A549 (cell line): ENCODE results near the gene ATXN7. TPM values are rescaled to one million over a fixed set of nuclear protein-coding genes. Genes with fewer than 3 reads are reported as not detected.

Experiments
- ATAC-seq, 2 experiments: fragments of 200-7000 bp in 1 of 2; fragments of >200 bp in 1 of 2; cut with Nextera tagmentation in 1 of 2; cut with Tn5 transposase in 1 of 2; 3 replicates each; pipeline versions ENCODE4 v1.8.0 to v1.9.1; 2018 to 2020; ENCODE audit warnings: mild to moderate bottlenecking in 1 of 2, moderate library complexity in 1 of 2
- CTCF ChIA-PET: fragments of 300-600 bp; sonication (Branson Sonifier 250); formaldehyde crosslinking; extraction: SDS; loops from one replicate; lab custom pipeline; 2021; ENCODE audit warnings: antibody characterized with exemption, inconsistent platforms; lab: Yijun Ruan, JAX
- POLR2A ChIA-PET: fragments of 350-600 bp; formaldehyde crosslinking; extraction: SDS; loops from one replicate; lab custom pipeline; 2021; ENCODE audit warnings: antibody characterized with exemption, inconsistent platforms; lab: Yijun Ruan, JAX
- DNase-seq, 2 experiments: peaks; one replicate each; pipeline versions ENCODE4 v3.0.0 to v3.0.0-alpha.2; 2011 to 2016; ENCODE audit warnings: low read depth in 1 of 2, low spot score in 1 of 2
- FAIRE-seq: peaks from 2 replicates; lab custom pipeline; 2011; peaks lifted over from hg19 to GRCh38; lab: Jason Lieb, UNC
- H3K27ac ChIP-seq, 2 experiments: fragments of >200 bp; sonication (Bioruptor Twin); formaldehyde crosslinking; 3 replicates each; pipeline ENCODE4 v1.5.1; 2016 to 2017
- H3K4me1 ChIP-seq: fragments of >200 bp; sonication (Bioruptor Twin); formaldehyde crosslinking; 3 replicates; pipeline ENCODE4 v1.6.1; 2016
- H3K4me2 ChIP-seq: fragments of >200 bp; sonication (Bioruptor Twin); formaldehyde crosslinking; 3 replicates; pipeline ENCODE4 v1.6.1; 2016
- H3K4me3 ChIP-seq: fragments of >200 bp; sonication (Bioruptor Twin); formaldehyde crosslinking; 3 replicates; pipeline ENCODE4 v1.5.1; 2016
- H3K9me3 ChIP-seq: fragments of >200 bp; sonication (Bioruptor Twin); formaldehyde crosslinking; 3 replicates; pipeline ENCODE4 v1.6.1; 2016
- CBX2 ChIP-seq: fragments of 200-600 bp; sonication (generic); IDR thresholded peaks from 2 replicates; pipeline ENCODE4 v1.6.1; 2016; ENCODE audit warnings: low read depth, mild to moderate bottlenecking, borderline replicate concordance
- CEBPB ChIP-seq, 2 experiments: fragments of >200 bp in 1 of 2; sonication (Bioruptor Twin) in 1 of 2; formaldehyde crosslinking in 1 of 2; IDR thresholded peaks; 2 replicates each; pipeline ENCODE4 v1.6.1; 2012 to 2016
- CHD2 ChIP-seq: fragments of 150-350 bp; IDR thresholded peaks from 2 replicates; pipeline ENCODE4 v1.6.1; 2014; ENCODE audit warnings: low read length; ENCODE audit not compliant: partially characterized antibody
- EHMT2 ChIP-seq: fragments of 200-600 bp; sonication (generic); IDR thresholded peaks from 2 replicates; pipeline ENCODE4 v1.6.1; 2016; ENCODE audit warnings: antibody characterized with exemption, low read depth, mild to moderate bottlenecking, moderate library complexity
- EP300 ChIP-seq, 2 experiments: fragments of >200 bp; sonication (Bioruptor Twin); formaldehyde crosslinking; IDR thresholded peaks; 2 replicates in 1 of 2; 3 replicates in 1 of 2; pipeline ENCODE4 v1.6.1; 2016 to 2017
- HDAC2 ChIP-seq: fragments of 200-600 bp; sonication (generic); IDR thresholded peaks from 2 replicates; pipeline ENCODE4 v1.6.1; 2016
- HEYL ChIP-seq: fragments of 250-450 bp; sonication (Bioruptor Pico); IDR thresholded peaks from 2 replicates; pipeline ENCODE4 v1.8.0; 2021; ENCODE audit warnings: mild to moderate bottlenecking, moderate library complexity
- HOXA7 ChIP-seq: fragments of 250-450 bp; sonication (Bioruptor Pico); IDR thresholded peaks from 2 replicates; pipeline ENCODE4 v1.5.0; 2020; ENCODE audit warnings: mild to moderate bottlenecking, moderate library complexity
- KDM1A ChIP-seq: fragments of 200-600 bp; sonication (generic); IDR thresholded peaks from 2 replicates; pipeline ENCODE4 v1.6.1; 2016; ENCODE audit warnings: low read depth, mild to moderate bottlenecking
- MAZ ChIP-seq: fragments of 150-350 bp; IDR thresholded peaks from 2 replicates; pipeline ENCODE4 v1.6.1; 2014; ENCODE audit warnings: antibody characterized with exemption, low read depth, low read length, borderline replicate concordance
- MYC ChIP-seq: IDR thresholded peaks from 2 replicates; pipeline ENCODE4 v1.6.1; 2012; ENCODE audit warnings: mild to moderate bottlenecking, inconsistent platforms, low read length, improper control_type of control experiment, borderline replicate concordance
- PHF8 ChIP-seq: fragments of 200-600 bp; sonication (generic); IDR thresholded peaks from 2 replicates; pipeline ENCODE4 v1.6.1; 2016; ENCODE audit warnings: low read depth, mild to moderate bottlenecking, antibody characterized with exemption, moderate library complexity, borderline replicate concordance
- RARB ChIP-seq: fragments of 250-450 bp; sonication (Bioruptor Pico); IDR thresholded peaks from 2 replicates; pipeline ENCODE4 v1.8.0; 2021; ENCODE audit warnings: mild to moderate bottlenecking, moderate library complexity
- SMC3 ChIP-seq: fragments of >200 bp; sonication (Bioruptor Twin); formaldehyde crosslinking; IDR thresholded peaks from 3 replicates; pipeline ENCODE4 v1.6.1; 2018; ENCODE audit warnings: inconsistent platforms
- ZC3H11A ChIP-seq: fragments of 450-650 bp; IDR thresholded peaks from 2 replicates; pipeline ENCODE4 v1.6.1; 2014; ENCODE audit warnings: antibody characterized with exemption, mild to moderate bottlenecking
- ZNF302 ChIP-seq: fragments of 250-450 bp; sonication (Bioruptor Pico); IDR thresholded peaks from 2 replicates; pipeline ENCODE4 v1.9.0; 2021; ENCODE audit warnings: inconsistent platforms, mild to moderate bottlenecking, moderate library complexity
- WGBS: methylation state at CpG from one replicate; pipeline ENCODE4 v1.1.6; 2017; ENCODE audit errors: missing lambda C conversion rate; 5-methylcytosine and 5-hydroxymethylcytosine counted together
- polyA plus RNA-seq, 4 experiments: library from polyadenylated mRNA; depleted of rRNA in 3 of 4; stranded (reverse); fragments of >200 nt; fragmentation: RNase III in 1 of 4; extraction: RNeasy Plus Mini Kit Qiagen cat#74134 plus additional on column Dnase treatment in 1 of 4; gene quantifications; 2 replicates in 3 of 4; 3 replicates in 1 of 4; pipeline ENCODE4 v1.2.3, GENCODE V29; 2011 to 2017
- TF ChIP-seq, protein P1 (sequence below): fragments of >200 bp; sonication (Bioruptor Twin); formaldehyde crosslinking; IDR thresholded peaks from 2 replicates; pipeline ENCODE4 v1.6.1; 2016
- TF ChIP-seq, protein P2 (sequence below): fragments of 450-650 bp; IDR thresholded peaks from 2 replicates; pipeline ENCODE4 v1.6.1; 2014; ENCODE audit warnings: antibody characterized with exemption
- TF ChIP-seq, protein P3 (sequence below): fragments of 200-600 bp; sonication (generic); IDR thresholded peaks from 2 replicates; pipeline ENCODE4 v1.6.1; 2016; ENCODE audit warnings: antibody characterized with exemption, mild to moderate bottlenecking, moderate library complexity
- TF ChIP-seq, protein P4 (sequence below): IDR thresholded peaks from 2 replicates; pipeline ENCODE4 v1.6.1; 2012; ENCODE audit warnings: low read depth, borderline replicate concordance
- TF ChIP-seq, protein P5 (sequence below): fragments of 250-450 bp; sonication (Bioruptor Pico); IDR thresholded peaks from 2 replicates; pipeline ENCODE4 v1.5.0; 2020; ENCODE audit warnings: low read depth, mild to moderate bottlenecking, moderate library complexity

ATXN7 gene
- polyA plus RNA-seq, 2 of the 4 experiments (the other 2 are of a cell fraction), result 5.4 to 7.3 TPM

DNA sequence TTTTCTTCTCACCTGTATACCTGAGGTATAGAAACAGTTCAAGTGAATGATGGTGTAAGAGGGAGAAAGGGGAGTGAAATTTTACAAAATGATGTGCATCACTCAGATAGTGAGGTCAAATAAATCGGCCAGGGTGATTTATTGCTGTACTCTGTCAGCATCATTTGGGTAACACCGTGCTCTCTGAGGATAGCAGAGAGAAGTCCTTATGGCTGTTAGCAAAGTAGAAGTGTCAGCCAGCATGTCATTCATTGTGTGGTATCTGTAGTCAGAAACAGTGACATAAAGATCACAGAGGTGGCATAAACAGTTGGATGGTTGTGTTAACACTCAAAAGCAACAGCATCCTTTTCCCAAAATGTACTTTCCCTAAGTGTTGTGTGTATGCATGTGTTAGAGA lies 106.2 kb downstream of the ATXN7 start:
- 71% methylated on average over 2 of the region's 2 CpGs for WGBS
- ChIA-PET CTCF (no interaction called here), POLR2A (no interaction called here)
- ATAC-seq, result no peak
- no peak overlapping the region for H3K4me3 ChIP-seq
- no peak overlapping the region for H3K4me2 ChIP-seq
- no peak for TF ChIP-seq EHMT2
- TF ChIP-seq MYC, result no peak
- TF ChIP-seq MAZ, result no peak
- TF ChIP-seq CBX2, result no peak
- TF ChIP-seq, protein P1, sequence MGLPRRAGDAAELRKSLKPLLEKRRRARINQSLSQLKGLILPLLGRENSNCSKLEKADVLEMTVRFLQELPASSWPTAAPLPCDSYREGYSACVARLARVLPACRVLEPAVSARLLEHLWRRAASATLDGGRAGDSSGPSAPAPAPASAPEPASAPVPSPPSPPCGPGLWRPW, result no peak
- no peak for TF ChIP-seq RARB (CRISPR knock-in tag)
- TF ChIP-seq HEYL (CRISPR knock-in tag), result no peak
- no peak for TF ChIP-seq PHF8
- no peak for TF ChIP-seq HDAC2
- no peak for TF ChIP-seq CEBPB (IDR thresholded peaks at IDR 0.05)
- TF ChIP-seq, protein P2, sequence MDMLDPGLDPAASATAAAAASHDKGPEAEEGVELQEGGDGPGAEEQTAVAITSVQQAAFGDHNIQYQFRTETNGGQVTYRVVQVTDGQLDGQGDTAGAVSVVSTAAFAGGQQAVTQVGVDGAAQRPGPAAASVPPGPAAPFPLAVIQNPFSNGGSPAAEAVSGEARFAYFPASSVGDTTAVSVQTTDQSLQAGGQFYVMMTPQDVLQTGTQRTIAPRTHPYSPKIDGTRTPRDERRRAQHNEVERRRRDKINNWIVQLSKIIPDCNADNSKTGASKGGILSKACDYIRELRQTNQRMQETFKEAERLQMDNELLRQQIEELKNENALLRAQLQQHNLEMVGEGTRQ, result no peak
- TF ChIP-seq, protein P3, sequence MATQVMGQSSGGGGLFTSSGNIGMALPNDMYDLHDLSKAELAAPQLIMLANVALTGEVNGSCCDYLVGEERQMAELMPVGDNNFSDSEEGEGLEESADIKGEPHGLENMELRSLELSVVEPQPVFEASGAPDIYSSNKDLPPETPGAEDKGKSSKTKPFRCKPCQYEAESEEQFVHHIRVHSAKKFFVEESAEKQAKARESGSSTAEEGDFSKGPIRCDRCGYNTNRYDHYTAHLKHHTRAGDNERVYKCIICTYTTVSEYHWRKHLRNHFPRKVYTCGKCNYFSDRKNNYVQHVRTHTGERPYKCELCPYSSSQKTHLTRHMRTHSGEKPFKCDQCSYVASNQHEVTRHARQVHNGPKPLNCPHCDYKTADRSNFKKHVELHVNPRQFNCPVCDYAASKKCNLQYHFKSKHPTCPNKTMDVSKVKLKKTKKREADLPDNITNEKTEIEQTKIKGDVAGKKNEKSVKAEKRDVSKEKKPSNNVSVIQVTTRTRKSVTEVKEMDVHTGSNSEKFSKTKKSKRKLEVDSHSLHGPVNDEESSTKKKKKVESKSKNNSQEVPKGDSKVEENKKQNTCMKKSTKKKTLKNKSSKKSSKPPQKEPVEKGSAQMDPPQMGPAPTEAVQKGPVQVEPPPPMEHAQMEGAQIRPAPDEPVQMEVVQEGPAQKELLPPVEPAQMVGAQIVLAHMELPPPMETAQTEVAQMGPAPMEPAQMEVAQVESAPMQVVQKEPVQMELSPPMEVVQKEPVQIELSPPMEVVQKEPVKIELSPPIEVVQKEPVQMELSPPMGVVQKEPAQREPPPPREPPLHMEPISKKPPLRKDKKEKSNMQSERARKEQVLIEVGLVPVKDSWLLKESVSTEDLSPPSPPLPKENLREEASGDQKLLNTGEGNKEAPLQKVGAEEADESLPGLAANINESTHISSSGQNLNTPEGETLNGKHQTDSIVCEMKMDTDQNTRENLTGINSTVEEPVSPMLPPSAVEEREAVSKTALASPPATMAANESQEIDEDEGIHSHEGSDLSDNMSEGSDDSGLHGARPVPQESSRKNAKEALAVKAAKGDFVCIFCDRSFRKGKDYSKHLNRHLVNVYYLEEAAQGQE, result no peak
- no peak for TF ChIP-seq EP300 (IDR thresholded peaks at IDR 0.05)
- TF ChIP-seq CHD2, result no peak
- TF ChIP-seq KDM1A, result no peak
- TF ChIP-seq HOXA7, result no peak
- no peak for TF ChIP-seq ZC3H11A
- TF ChIP-seq SMC3, result no peak
- TF ChIP-seq, all 56 proteins: peak for 0
- Histone ChIP-seq H3K9me3 (no peaks in the 10 kb centered on the region), H3K4me1 (peaks cover 36% of the 10 kb centered on the region), H3K27ac (no peak overlapping the region)
- FAIRE-seq (no peak), DNase-seq (no peak)

DNA sequence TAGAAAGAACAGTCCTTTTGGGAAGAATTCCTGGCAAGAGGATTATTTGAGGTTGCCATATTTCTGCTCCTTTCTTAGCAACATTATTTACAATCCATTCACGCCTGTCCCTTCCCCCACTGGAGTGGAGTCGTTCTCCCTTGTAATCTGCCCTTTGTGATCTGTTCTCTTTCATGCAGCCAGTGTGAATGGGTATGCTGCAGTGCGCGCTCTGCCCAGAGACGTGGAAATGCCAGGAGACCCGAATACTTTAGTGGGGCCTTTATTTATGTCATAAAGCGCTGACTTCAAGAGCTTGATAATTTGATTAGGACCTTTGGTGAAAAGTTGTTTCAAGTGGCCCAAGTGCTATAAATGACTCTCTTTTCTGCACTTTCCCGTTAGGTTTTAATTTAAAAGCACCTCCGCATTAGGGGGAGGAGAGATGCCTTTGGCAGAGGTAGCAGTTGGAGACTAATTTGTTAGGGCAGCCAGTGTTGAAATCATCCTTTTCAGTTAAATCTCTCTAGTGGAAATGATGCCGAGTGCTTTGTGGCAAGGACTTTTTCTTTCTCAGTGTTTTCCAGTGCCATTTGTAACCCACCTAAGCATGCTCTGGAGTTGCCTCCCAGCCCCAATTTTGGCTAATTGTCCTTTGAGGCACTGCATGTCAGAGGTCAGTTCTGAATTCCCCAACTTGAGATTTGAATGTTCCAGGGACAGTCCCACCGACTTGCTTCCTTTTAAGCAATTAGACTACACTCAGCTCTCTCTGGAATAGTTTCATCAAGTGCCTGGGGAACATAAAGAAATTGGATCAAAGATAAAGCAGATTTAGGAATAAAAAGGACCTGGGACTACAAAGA lies 107.2 kb downstream of the ATXN7 start:
- peaks cover 42% of the 10 kb centered on the region for H3K4me1 ChIP-seq
- H3K9me3 ChIP-seq, result no peaks in the 10 kb centered on the region
- ATAC-seq, result no peak

More for the DNA sequence above, 107.2 kb downstream of the ATXN7 start:
- ChIA-PET CTCF (interaction anchor here (1.2 kb wide), 1 partner anchor 9 kb away, joined by 3 read pairs; no protein-coding TSS in a partner anchor), POLR2A (no interaction called here)
- 82% methylated on average over 11 of the region's 11 CpGs for WGBS
- Histone ChIP-seq H3K27ac (no peak overlapping the region), H3K4me2 (no peak overlapping the region), H3K4me3 (no peak overlapping the region)
- DNase-seq, result no peak
- TF ChIP-seq HDAC2 (no peak), ZNF302 (CRISPR knock-in tag) (no peak), MYC (no peak)
- TF ChIP-seq, protein P1, result no peak
- TF ChIP-seq, protein P4, sequence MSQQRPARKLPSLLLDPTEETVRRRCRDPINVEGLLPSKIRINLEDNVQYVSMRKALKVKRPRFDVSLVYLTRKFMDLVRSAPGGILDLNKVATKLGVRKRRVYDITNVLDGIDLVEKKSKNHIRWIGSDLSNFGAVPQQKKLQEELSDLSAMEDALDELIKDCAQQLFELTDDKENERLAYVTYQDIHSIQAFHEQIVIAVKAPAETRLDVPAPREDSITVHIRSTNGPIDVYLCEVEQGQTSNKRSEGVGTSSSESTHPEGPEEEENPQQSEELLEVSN, result no peak
- TF ChIP-seq, protein P2, result no peak
- TF ChIP-seq, protein P5, sequence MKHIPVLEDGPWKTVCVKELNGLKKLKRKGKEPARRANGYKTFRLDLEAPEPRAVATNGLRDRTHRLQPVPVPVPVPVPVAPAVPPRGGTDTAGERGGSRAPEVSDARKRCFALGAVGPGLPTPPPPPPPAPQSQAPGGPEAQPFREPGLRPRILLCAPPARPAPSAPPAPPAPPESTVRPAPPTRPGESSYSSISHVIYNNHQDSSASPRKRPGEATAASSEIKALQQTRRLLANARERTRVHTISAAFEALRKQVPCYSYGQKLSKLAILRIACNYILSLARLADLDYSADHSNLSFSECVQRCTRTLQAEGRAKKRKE (CRISPR knock-in tag), result no peak
- no peak for FAIRE-seq
